SH-SY5Y (cell line): ENCODE data around the gene HMOX1.

Experiments
- GATA2 ChIP-seq: IDR thresholded peaks from 2 replicates; pipeline ENCODE4 v1.6.1; 2011; ENCODE audit warnings: mild to moderate bottlenecking, low read depth, low read length
- GATA3 ChIP-seq: IDR thresholded peaks from 2 replicates; pipeline ENCODE4 v1.6.1; 2011; ENCODE audit warnings: low read depth, mild to moderate bottlenecking, low read length, moderate library complexity

DNA sequence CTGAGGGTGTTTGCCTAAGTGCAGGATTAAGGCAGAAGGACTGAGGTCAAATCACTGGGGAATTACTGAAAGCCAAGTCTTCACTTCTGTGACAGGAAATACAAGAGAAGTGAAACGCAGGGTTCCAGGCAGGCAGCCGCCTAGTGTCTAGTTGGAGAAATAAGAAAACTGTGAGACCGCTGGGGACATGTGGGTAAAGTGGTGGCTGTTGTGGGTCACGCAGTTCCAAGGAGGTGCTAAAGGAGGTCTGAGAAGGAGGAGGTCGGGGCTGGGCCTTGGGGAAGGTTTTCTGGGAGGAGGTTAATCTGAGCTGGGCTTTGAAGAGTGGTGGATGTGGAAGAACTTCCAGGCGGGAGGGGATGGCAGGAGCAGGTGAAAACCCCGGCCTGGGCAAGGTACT, 30.2 kb downstream of the HMOX1 start:
- TF ChIP-seq GATA2 (no peak), GATA3 (no peak)
